SK-N-MC (cell line): ENCODE results near the gene GRIP1.

Source experiments
- EZH2 ChIP-seq: fragments of 200-600 bp; sonication (generic); IDR thresholded peaks from one replicate; pipeline ENCODE4 v1.6.1; 2017; ENCODE audit warnings: antibody characterized with exemption
- POLR2AphosphoS5 ChIP-seq: IDR thresholded peaks from 2 replicates; pipeline ENCODE4 v1.6.1; 2012; ENCODE audit warnings: mild to moderate bottlenecking, low read depth, low read length, borderline replicate concordance

DNA sequence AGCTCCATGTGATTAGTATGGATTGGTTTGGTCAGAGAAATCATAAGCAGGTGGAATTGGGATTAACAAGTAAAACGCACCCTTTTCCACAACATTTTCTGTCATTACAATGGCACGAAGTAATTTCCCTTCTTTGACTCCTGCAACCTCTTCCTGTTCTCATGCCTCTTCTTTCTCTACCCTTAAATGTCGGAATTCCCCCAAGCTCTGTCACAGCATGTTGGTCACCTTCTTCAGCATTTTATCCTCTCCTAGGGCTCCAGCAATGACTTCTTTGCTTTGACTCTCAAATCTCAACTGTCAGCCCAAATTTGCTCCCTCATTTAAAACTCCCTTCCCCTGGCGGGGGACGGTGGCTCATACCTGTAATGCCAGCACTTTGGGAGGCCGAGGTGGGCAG lies 5.3 kb upstream of the GRIP1 start:
- no peak for TF ChIP-seq POLR2AphosphoS5
- TF ChIP-seq EZH2 = no peak
